SU-DHL-6 (cell line): ENCODE measurements around the gene RBM15.

Experiments
- H2AFZ ChIP-seq: fragments of 200-600 bp; sonication (generic); 2 replicates; pipeline ENCODE4 v1.6.1; 2014; ENCODE audit warnings: low read depth, mild to moderate bottlenecking, moderate library complexity, mixed read lengths, antibody characterized with exemption, low read length; ENCODE audit not compliant: severe bottlenecking
- H3F3A ChIP-seq: fragments of 200-600 bp; shearing (Covaris generic); 2 replicates; pipeline ENCODE4 v1.6.0; 2016; ENCODE audit warnings: antibody characterized with exemption, mild to moderate bottlenecking; ENCODE audit not compliant: insufficient read depth
- H3K27ac ChIP-seq: fragments of 200-600 bp; sonication (generic); 2 replicates; pipeline ENCODE4 v1.5.1; 2016; ENCODE audit warnings: low read depth, mild to moderate bottlenecking, low read length, moderate library complexity, mixed read lengths
- H3K27me3 ChIP-seq: fragments of 200-600 bp; sonication (generic), shearing (Covaris generic); 2 replicates; pipeline ENCODE4 v1.6.0; 2014; ENCODE audit warnings: mild to moderate bottlenecking, low read length
- H3K36me3 ChIP-seq: fragments of 200-600 bp; sonication (generic); 2 replicates; pipeline ENCODE4 v1.6.1; 2014; ENCODE audit warnings: mild to moderate bottlenecking, low read length, mixed read lengths
- H3K4me2 ChIP-seq: fragments of 300-600, 200-600 bp; shearing (Covaris generic), sonication (generic); 2 replicates; pipeline ENCODE4 v1.6.0; 2014; ENCODE audit warnings: low read length, low read depth, mild to moderate bottlenecking; ENCODE audit not compliant: poor library complexity, severe bottlenecking
- H3K4me3 ChIP-seq: fragments of 200-600 bp; sonication (generic); 2 replicates; pipeline ENCODE4 v1.5.1; 2014; ENCODE audit warnings: antibody characterized with exemption, low read length, mild to moderate bottlenecking, mixed read lengths; ENCODE audit not compliant: insufficient read depth, poor library complexity, severe bottlenecking
- H3K79me2 ChIP-seq: fragments of 200-600 bp; sonication (generic); 2 replicates; pipeline ENCODE4 v1.6.1; 2014; ENCODE audit warnings: mild to moderate bottlenecking, low read length, moderate library complexity; ENCODE audit not compliant: insufficient read depth
- H3K9ac ChIP-seq: fragments of 200-600 bp; sonication (generic); 2 replicates; pipeline ENCODE4 v1.7.0; 2014; ENCODE audit warnings: mild to moderate bottlenecking, low read length
- H3K9me2 ChIP-seq: fragments of 200-600 bp; sonication (generic); replicated peaks from 2 replicates; pipeline ENCODE4 v1.6.1; 2014; ENCODE audit warnings: low read length; ENCODE audit not compliant: insufficient read depth
- H3K9me3 ChIP-seq: fragments of 200-600 bp; sonication (generic); 2 replicates; pipeline ENCODE4 v1.6.1; 2014; ENCODE audit warnings: low read length, mixed read lengths; ENCODE audit not compliant: insufficient read depth
- H4K20me1 ChIP-seq: fragments of 200-600 bp; sonication (generic); 2 replicates; pipeline ENCODE4 v1.6.1; 2014; ENCODE audit warnings: low read depth, mild to moderate bottlenecking, antibody characterized with exemption, low read length, moderate library complexity, mixed read lengths
- EZH2phosphoT487 ChIP-seq: fragments of 200-600 bp; sonication (generic), shearing (Covaris generic); conservative IDR thresholded peaks from 2 replicates; pipeline ENCODE4 v1.6.1; 2018; ENCODE audit warnings: mild to moderate bottlenecking, antibody characterized with exemption, low read length, moderate library complexity, mixed read lengths
- TF ChIP-seq, protein P1 (sequence below): fragments of 200-600 bp; sonication (generic); IDR thresholded peaks from one replicate; pipeline ENCODE4 v1.5.1; 2017; ENCODE audit warnings: antibody characterized with exemption, mild to moderate bottlenecking, low read length, moderate library complexity; ENCODE audit not compliant: insufficient read depth, poor library complexity, severe bottlenecking

The RBM15 gene

DNA sequence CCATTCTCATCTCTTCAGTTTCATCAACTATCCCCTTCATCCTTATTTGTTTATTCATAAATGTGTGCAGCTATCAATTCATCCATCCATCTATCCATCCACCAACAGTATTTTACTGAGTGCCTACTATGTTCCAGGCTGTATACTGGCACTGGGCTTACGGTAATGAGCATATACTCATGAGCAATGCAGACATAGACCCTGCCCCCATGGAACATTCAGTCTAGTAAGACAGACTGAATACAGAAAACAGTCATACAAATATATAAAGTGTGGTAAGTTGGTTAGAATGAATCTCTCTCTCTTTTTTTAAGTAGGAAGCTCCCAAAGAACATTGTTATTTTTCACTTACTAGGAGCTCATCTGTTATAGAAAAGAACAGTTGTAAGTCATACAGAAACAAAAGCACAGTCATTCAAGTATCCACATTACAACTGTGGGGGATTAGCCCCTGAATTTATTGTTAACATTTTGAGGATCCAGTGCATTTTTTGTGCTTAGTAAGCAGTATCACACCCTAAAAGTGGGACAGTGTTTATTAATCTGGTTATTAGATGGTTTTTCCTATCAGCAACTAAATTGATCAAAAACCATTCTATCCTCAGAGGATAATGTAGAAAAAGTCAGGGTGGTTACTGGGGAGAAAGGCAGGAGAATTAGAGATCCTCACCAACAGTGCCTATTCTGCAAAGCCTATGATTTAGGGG is 48.0 kb downstream of the RBM15 start:
- H3K9ac ChIP-seq, result no peak overlapping the region
- no peaks in the 10 kb centered on the region for H3K79me2 ChIP-seq
- H3K27me3 ChIP-seq, result no peaks in the 10 kb centered on the region
- TF ChIP-seq EZH2phosphoT487, result no peak
- TF ChIP-seq, protein P1, sequence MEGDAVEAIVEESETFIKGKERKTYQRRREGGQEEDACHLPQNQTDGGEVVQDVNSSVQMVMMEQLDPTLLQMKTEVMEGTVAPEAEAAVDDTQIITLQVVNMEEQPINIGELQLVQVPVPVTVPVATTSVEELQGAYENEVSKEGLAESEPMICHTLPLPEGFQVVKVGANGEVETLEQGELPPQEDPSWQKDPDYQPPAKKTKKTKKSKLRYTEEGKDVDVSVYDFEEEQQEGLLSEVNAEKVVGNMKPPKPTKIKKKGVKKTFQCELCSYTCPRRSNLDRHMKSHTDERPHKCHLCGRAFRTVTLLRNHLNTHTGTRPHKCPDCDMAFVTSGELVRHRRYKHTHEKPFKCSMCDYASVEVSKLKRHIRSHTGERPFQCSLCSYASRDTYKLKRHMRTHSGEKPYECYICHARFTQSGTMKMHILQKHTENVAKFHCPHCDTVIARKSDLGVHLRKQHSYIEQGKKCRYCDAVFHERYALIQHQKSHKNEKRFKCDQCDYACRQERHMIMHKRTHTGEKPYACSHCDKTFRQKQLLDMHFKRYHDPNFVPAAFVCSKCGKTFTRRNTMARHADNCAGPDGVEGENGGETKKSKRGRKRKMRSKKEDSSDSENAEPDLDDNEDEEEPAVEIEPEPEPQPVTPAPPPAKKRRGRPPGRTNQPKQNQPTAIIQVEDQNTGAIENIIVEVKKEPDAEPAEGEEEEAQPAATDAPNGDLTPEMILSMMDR, result no peak
- H3F3A ChIP-seq, result peaks cover 45% of the 10 kb centered on the region
- H2AFZ ChIP-seq, result no peak overlapping the region
- H3K4me2 ChIP-seq, result no peak overlapping the region
- H3K9me2 ChIP-seq, result no peaks in the 10 kb centered on the region
- H3K9me3 ChIP-seq, result no peaks in the 10 kb centered on the region
- no peak overlapping the region for H3K27ac ChIP-seq
- no peak overlapping the region for H3K4me3 ChIP-seq
- H4K20me1 ChIP-seq, result no peaks in the 10 kb centered on the region
- no peaks in the 10 kb centered on the region for H3K36me3 ChIP-seq

DNA sequence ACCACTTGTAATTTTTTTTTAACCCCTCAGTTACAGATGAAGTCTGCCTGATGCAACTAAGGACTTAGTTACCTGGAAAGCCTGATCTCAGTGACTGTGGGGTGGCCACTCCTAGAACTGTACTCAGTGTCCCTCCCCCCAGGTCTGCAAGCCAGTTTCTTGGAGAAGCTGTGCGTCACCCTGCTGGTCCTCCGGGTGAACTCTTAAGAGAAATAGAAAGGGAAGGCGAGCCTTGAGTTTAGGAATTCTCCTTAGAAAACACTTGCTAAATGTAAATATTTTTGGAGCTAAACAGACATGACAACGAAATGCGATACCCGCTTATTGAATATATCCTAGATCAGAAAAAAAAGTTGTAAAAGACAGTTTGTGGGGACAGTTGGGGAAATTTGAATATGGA is 50.9 kb downstream of the RBM15 start:
- H3F3A ChIP-seq, result peaks cover 22% of the 10 kb centered on the region
- H3K27ac ChIP-seq, result no peak overlapping the region
- no peaks in the 10 kb centered on the region for H3K79me2 ChIP-seq
- H4K20me1 ChIP-seq, result no peaks in the 10 kb centered on the region
- no peaks in the 10 kb centered on the region for H3K9me3 ChIP-seq
- no peak overlapping the region for H3K9ac ChIP-seq
- H3K27me3 ChIP-seq, result no peaks in the 10 kb centered on the region
- no peak overlapping the region for H3K4me2 ChIP-seq
- H2AFZ ChIP-seq, result no peak overlapping the region
- H3K4me3 ChIP-seq, result no peak overlapping the region
- TF ChIP-seq, protein P1, result no peak
- no peak for TF ChIP-seq EZH2phosphoT487
- H3K36me3 ChIP-seq, result no peaks in the 10 kb centered on the region
- no peaks in the 10 kb centered on the region for H3K9me2 ChIP-seq

DNA sequence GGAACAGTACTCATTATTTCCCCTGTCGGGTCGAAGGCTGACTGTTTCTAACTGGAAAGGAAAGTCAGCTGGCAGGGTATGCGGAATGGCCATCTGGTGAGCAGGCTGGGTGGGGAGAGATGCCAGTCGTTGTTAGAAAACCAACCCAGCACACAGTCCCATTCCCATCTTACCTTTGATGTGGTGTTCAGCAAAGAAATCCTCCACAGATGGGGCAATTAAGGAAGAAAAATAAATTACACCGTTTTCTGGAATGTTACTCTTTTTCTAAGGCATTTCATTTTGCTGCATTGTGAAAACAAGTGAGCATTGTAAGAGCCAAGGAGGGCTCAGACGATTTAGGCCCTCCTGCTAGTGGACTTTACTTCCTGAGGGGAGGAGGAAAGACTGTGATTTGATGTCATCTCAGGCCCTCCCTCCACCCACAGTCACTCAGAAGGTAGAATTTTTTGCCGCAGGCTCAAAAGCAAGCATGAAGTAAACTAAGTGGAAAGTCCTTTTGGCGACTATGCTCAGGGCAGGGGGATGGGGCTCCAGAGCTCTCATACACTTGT is 51.6 kb downstream of the RBM15 start, which contains the start of gene SLC16A4:
Gene SLC16A4 (minus strand): TSS at position 335 of the 554 bp plus-strand sequence. CDS start 1,703 bp downstream, outside the sequence.
- Histone ChIP-seq H3K27ac (no peak within 1 kb of the TSS), H3K9me2 (no peaks in the 10 kb centered on the region), H3K9me3 (no peaks in the 10 kb centered on the region), H2AFZ (no peak within 1 kb of the TSS), H3K79me2 (no peaks in the 10 kb centered on the region), H3K27me3 (no peaks in the 10 kb centered on the region), H3K9ac (no peak within 1 kb of the TSS), H3K4me3 (no peak within 1 kb of the TSS), H3K4me2 (no peak within 1 kb of the TSS), H3K36me3 (no peaks in the 10 kb centered on the region), H4K20me1 (no peaks in the 10 kb centered on the region), H3F3A (peaks cover 15% of the 10 kb centered on the region)
- TF ChIP-seq EZH2phosphoT487, result no peak
- TF ChIP-seq, protein P1, result no peak
